Activated gamma-delta T cell (primary cell): Measurements from ENCODE around the gene RASL12.
"Not testable (repeated sequence)": the region's sequence is repeated elsewhere in the genome, so short reads cannot be mapped to it uniquely, and the experiment has no call there.

Source experiments
- DNase-seq: peaks from one replicate; lab custom pipeline; 2025; lab: John Stamatoyannopoulos, UW

Gene RASL12

DNA sequence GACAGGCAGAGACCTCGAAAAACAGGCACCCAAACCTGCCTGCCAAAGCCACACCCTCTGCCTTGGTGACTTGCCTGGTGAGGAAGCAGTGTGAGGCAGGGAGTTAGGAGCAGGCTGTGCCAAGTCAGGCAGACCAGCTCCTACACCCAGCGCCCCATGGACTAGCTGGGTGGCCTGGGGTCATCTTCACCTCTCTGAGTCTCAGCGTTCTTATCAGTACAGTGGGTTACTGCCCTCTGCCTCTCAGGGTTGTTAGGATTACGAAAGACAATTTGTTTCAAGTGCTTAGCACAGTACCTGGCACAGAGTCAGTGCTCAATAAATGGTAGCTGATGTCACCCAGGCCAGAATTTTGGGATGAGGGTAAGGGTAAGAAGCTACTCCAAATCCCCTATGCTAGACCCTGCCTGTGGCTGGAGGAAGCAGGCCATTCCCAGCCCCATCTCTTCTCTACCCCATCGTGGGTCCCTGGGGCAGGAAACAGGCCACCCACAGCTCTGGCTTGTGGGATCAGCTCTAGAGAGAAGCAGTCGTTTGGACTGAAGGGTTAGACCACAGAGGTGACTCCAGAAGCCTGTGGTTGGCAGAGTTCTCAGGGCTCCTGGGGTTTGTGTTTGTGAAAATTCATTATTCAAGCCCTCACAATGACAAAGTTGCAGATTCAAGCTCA lies 12.5 kb downstream of the RASL12 start:
- DNase-seq = no peak

DNA sequence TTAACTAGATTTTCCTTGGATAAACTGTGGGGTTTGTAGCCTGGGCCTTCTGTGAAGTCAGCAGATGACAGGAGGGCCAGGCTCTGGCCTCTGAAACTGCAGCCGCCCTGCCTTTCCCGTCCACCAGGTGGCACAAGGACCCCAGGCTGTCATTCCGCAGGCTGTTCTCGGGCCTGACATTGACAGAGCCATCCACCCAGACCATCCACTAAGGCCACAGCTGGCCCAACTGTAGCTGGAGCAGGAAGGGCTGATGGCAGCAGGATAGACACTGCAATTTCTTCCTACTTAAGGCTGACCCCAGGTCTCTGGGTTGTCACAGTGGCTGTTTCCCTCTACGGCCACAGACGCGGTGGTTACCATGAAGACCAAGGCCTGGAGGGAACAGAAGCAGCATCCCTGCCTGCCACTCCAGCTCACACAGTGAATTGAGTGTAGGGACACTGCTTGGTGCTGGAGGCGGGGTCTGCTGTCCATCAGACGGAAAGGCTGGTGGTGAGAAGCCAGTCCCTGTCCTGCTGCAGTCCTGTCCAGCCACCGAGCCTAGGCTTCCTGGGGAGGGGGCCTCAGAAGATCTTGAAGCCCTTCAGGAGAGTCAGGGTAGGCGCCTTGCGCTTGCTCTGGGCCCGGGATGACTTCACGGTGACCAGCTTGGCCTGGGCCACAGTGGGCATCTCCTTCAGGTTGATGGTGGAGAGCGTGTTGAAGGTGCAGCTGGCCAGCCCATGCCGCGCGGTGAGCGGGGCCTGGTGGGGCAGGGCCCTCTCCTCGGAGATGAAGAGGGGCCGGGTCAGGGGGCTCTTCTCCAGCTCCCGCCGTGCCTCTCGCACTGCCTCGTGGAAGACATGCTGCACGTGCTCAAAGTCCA lies 13.2 kb downstream of the RASL12 start:
- no peak for DNase-seq

DNA sequence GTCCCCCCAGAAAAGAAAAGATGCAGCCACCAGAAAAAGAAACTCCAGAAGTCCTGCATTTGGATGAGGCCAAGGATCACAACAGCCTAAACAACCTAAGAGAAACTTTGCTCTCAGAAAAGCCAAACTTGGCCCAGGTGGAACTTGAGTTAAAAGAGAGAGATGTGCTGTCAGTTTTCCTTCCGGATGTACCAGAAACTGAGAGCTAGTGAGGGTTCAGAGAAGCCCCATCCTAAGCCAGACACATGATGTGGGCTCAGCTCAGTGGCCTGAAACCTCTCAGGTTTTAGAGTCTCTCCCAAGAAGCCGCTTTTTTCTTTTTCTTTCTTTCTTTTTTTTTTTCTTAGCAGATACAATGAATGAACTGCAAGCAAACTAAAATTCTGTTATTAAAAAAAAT lies 14.8 kb downstream of the RASL12 start:
- no peak for DNase-seq

DNA sequence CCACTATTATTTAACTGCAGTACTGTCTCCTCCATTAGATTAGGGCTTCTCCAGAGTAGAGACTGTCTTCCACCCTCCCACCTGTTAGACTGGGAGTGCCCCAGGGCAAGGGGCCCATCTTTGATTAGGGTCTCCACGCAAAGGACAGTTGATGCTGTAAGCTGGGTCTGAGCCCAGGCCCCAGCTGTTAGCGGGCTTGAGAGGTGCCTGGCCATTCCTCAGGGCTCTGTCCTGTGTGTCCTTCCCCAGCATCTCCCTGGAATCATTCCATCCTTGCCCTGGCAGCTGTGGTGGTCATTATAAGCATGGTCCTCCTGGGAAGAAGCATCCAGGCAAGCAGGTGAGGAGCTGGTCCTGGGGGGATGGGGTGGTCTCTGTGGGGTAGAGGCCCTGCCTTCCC lies 16.5 kb downstream of the RASL12 start:
- no peak for DNase-seq

DNA sequence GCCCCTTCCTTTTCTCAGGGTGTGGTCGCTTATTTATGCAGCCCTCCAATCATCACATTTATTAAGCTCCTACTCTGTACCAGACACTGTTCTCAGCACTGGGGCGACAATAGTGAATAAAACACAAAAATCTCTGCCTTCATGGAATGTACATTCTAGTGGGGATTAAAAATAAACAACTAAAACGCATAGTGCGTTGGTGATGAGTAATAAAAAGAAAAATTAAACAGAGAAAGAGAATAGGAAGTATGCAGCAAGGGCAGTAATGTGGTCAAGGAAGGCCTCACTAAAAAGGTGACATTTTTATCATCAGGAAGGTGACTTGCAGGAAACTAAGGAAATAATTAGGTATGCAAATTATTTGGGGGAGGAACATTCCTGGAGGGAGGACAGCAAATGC lies 17.5 kb downstream of the RASL12 start:
- DNase-seq = no peak

DNA sequence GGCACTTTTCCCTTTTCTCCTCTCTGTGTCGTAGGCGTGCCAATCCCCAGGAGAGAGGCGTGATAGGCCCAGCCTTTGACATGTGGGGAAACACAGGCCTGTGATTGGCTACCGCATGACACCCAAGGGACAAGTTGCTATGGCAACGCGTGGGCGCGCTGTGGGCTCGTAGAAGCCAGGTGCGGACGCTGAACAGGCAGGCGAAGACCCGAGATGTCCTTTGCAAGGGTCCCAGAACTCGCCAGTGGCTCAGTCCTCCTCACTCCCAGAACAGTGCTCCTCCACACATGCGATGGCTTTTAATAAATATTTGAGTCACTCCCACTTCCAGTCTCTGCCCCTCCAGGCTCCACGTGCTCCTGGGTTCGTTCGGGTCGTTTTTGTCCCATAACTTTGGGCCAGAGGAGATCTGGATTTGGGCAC lies 18.4 kb downstream of the RASL12 start:
- peak; percentile 55 for DNase-seq

DNA sequence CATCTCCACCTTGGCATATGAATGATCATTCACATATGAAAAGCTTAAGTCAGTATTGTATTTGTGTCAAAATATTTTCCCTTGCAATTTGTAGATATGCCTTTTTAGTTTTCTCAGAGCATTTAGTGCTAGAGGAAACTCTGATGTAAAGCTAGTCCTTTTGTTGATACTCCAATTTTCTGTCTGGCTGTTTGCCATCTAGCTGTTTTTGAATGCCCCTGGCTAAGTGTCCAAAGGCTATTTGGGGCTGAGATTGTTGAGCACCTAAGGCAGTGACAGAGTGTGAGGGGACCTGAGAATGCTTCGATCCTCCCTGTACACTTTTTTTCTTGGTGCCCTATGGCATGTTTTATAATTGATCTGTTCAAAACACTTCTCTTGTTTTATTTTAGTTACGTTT lies 19.6 kb downstream of the RASL12 start:
- DNase-seq = no peak

DNA sequence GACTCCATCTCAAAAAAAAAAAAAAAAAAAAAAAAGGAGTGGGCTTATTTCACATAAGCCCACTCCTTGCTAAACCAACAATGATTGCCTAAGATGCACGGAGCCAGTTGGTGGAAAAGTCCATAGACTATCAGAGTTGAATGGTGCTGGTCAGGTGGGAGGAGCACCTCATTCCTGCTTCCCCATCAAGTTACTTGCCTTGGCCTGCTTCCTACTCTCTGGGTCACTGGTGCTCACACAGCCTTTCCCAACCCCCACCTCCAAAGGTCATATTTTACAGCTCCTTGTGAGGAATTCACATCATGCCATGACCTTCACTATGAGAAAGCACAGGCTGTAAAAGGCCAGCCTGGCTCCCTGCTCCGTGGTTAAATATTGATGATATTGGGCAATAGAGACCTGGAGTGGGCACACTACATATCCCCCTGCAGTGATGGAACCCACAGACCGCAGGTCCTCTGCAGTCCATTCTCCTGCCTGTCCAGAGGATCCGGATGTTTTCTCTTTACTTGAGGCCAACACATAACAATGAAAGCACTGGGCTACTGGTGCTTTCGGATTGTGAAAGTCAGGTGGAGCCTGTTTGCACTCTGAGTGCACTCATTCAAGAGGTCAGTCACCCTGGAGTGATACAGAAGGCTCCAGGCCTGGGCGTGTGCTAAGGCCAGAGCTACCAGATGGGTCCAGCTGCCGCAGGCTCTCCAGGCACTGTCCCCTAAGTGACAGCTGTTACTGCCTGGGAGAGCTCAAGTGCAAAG lies 22.9 kb downstream of the RASL12 start, which contains the start of gene SLC51B:
Gene SLC51B, plus strand, starts transcription at position 664 of the 758 bp plus-strand sequence. CDS start 4,618 bp downstream, outside the sequence.
- DNase-seq = no peak

DNA sequence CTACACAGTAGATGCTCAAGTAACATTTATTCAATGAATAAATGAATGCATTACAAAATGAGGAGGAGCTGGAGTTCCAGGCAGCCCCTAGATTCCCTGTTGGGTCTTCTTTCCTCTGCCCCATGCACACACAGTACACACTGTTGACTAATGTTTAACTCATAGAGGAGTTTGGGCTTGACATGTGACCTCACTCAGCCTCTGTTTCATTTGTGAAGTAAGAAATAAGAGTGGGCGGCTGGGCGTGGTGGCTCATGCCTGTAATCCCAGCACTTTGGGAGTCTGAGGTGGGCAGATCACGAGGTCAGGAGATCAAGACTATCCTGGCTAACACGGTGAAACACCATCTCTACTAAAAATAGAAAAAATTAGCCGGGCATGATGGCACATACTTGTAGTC lies 23.6 kb downstream of the RASL12 start:
- DNase-seq = not testable (repeated sequence)

DNA sequence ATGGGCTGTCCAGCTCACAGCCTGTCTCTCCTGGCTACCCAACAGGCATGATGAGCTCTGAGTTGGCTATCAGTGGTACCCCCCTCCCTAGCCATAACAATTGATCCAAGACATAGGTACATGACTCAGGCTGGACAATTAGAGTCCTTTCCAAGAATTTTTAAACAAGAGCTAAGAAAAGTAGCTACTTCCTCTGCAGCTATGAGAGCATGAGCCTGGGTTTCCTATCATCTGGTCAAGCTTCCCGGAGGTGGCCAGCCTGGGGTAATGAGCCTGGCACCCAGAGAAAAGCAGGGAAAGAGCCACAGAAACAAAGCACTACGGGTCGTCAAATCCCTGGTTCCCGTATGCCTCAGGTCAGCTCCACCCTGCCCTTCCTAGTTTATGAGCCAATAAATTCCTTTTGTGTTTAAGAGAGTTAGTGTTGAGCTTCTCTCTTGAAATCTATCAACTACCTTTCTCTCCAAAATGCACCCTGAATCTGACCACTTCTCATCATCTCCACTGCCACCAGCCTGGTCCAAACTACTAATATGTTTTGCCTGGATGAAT lies 24.9 kb downstream of the RASL12 start:
- no peak for DNase-seq

DNA sequence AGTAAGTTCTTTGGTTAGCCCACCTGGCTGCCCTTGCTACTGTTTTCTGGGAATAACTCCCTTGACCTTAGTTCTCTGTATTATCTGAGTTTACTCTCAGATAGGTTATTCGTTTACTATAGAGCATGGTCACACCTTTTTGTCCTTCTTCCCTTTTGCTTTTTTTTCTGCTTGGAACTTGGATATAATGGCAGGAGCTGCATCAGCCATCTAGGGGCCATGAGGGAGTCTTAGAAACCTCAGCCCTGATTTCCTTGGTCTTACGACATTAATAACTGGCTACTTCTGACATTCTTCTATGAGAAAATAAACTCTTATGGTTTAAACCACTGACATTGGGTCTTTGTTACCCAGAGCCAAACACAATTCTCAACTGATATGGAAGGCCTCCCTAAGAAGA lies 26.0 kb downstream of the RASL12 start:
- no peak for DNase-seq

DNA sequence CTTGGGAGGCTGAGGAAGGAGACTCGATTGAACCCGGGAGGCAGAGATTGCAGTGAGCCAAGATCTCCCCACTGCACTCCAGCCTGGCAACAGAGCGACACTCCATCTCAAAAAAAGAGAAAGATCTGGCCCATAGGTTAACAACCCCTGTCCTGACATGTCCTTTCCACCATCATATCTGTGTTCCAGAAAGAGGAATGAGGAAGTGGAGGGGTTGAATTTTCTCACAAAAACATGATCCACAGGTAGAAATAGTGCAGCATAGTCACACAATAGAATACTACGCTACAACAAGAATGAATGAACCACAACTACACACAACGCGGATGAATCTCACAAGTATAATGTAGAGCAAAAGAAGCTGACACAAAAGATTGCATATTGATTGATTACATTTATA lies 27.3 kb downstream of the RASL12 start:
- no peak for DNase-seq

DNA sequence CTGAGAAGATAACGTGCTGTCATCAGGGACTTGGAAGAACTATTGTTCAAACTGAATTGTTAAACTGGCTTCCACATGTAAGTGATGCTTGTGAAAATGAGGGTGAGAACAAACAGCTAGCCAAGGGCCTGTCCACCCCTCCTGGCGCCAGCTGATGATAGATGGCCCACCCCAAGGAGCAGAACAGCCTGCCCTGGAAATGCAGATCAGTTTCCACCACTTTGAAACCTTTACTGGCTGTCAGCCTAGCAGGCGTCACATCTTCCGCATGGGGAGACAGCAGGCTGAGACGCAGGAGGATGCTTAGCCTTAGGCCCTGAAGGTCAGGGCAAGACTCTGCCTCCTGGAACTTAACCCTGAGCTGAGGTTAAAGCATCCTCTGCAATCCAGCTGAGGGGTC lies 29.0 kb downstream of the RASL12 start:
- no peak for DNase-seq

DNA sequence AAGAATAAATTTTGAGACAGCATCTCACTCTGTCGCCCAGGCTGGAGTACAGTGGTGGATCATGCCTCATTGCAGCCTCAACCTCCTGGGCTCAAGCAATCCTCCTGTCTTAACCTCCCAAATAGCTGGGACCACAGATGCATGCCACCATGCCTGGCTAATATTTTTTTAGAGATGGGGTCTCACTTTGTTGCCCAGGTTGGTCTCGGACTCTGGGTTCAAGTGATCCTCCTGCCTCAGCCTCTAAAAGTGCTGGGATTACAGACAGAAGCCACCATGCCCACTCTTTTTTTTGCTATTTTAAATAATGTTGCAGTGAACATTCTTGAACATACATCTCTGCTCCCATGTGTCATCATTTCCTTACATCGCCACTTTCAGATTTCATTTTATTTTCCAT lies 29.4 kb downstream of the RASL12 start:
- DNase-seq = no peak

DNA sequence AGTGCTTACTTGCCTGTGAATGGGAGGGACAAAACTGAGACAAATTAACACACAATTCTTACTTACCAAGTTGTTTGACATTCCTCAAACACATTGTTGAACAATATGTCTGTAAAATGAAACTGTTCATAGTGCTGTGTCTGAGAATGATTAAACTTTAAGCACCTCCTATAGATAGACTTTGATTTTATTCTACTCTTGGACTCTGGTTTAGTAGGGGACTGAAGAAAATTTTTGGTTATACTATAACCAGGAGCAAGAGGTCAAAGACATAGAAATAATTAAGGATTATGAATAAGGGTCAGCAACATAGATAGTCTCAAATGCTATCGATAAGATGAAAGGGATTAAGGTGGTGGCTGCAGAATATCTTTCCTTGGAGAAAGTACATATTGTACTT lies 30.5 kb downstream of the RASL12 start:
- DNase-seq = no peak

DNA sequence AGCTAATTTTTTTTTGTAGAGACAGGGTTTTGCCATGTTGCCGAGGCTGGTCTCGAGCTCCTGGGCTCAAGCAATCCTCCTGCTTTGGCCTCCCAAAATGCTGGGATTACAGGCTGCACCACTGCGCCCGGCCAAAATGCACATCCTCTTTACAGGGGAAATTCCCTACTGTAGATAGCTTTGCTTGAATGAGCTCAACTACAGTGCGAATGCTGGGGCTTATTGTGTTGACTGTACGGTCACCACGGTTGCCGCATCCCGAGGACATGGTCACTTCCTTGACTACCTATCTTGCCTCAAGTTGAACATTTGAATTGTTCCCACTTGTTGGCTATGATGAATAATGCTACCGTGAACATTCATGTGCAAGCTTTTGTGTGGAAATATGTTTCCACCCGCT lies 33.1 kb downstream of the RASL12 start:
- no peak for DNase-seq

DNA sequence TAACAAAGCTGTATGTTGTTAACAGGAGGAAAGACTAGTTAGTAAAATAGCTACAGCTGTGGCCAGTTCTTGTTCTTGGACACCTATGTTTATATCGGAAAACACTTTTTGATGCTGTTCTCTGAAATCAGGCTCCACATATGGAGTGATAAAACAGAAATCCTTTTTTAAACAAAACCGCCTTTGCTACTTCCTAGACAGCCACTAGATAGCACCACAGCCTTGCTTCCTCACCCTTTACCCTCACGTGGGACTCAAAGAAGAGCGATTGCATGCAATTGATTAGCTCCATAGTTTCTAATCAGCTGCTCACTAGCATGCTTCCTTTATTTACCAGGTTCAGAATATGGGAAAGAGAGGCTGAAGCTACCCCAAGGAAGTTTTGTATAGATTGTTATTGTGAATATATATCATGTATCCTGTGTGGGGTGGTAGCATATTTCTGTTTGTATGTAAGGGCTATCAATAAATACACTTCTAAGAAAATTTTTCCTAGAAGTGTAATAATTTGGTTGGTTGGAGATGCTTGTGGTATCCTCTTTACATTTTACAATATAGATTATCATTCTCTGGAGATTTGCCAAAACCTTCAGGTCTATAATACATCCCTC lies 34.0 kb downstream of the RASL12 start:
- DNase-seq = no peak

DNA sequence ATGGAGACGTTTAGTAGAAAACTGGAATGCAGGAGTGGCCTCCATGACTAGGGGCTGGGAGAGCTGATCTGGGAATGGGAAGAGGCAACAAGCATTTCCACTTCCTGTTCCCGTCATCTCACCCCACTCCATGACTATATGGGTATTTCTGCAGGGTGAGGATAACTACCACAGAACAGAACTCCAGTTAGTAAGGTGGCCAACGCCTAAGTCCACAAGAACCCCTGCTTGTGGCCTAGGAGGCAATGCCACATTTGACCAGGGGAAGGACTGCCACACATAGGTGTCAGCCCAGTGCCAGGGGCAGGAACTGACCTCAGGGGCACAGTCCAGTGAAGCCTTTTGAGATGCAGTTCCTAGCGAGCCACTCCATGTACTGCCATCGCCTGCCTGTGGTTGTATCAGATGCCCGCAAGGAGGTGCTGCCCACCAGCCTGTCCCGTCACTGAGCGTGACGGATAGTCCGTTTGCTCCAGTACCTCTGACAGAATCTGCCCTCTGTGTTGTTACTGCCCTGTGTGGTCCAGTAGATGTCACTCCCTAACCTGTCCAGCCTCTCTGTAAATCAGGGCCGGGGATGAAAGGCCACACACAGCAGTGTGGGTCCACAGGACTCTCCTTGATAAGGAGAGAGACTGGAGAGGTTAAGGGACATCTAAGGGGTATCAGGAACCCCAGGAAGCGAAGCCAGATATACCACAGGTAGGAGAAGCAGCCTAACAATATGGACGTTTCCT lies 34.8 kb downstream of the RASL12 start:
- no peak for DNase-seq

DNA sequence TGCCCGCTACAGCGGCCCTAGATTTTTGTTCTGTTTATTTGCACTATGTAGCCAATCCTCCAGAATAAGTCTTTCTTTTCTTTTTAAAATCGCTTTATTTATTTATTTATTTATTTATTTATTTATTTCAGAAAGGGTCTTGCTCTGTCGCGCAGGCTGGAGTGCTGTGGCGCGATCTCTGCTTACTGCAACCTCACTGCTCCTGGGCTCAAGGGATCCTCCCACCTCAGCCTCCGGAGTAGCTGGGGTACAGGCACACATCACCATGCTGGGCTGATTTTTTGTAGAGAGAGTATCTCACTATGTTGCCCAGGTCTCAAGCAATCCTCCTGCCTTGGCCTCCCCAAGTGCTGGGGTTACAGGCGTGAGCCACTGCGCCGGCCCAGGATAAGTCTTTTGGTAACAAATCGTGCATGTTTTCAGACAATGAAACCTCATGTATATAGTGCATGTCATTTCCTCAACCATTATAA lies 38.0 kb downstream of the RASL12 start:
- no peak for DNase-seq

DNA sequence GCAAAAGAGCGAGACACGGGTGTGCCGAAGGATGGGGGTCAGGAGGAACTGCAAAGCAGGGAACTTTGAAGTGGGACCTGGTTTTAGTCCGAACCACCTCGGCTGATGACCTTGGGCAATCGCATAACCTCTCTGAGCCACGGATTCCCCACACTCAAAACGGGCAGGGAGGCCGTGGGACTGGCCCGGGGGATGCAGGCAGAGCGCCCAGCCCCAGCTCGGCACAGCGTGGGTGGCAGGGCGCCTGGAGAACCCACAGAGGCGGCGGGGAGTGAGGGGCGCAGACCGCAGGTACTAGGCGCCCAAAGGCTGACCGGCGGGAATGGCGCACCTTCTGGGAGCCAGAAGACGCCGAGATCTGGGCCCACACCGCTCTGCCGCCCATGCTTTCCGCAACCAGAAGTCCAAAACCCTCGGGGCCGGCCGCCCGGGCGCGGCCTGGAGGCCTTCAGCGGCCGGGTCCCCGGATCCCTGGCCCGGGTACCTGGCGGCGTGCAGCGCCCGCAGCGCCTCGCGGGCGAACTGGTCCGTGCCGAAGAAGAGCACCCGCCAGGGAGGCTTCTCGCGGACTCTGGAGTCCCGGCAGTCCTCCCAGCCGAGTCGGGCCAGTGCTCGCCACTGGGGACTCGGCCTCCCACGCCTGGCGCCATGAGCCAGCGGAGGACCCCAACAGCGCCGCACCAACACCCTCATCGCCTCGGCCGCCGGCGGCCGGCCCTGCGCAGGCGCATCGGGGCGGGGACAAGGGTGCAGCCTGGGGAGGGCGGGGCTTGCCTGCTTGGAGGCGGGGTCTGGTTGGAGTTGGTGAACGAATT lies 38.7 kb downstream of the RASL12 start, which contains the start of gene MTFMT:
Gene MTFMT, minus strand, starts transcription at position 719 of the 815 bp plus-strand sequence. Its CDS starts 26 bp downstream, at position 693.
- DNase-seq = peak; percentile 85
